HT1080 (cell line): ENCODE results near the gene SSUH2. TPM values are rescaled to one million over a fixed set of nuclear protein-coding genes. Genes with fewer than 3 reads are reported as not detected.
"Not testable (repeated sequence)": the region's sequence is repeated elsewhere in the genome, so short reads cannot be mapped to it uniquely, and the experiment has no call there.

Experiments
- DNase-seq: peaks from one replicate; pipeline ENCODE4 v3.0.0-alpha.2; 2015; ENCODE audit warnings: low read depth
- polyA plus RNA-seq, 2 experiments: library from polyadenylated mRNA; depleted of rRNA; stranded (reverse); fragments of >200 nt; gene quantifications; 2 replicates each; pipeline ENCODE4 v1.2.3, GENCODE V29; 2015
- total RNA-seq: library from RNA; depleted of rRNA; stranded (reverse); fragments of >200 nt; shearing (Covaris generic); gene quantifications from 2 replicates; pipeline ENCODE4 v1.2.3, GENCODE V29; 2014; rRNA removed

The SSUH2 gene, protein sequence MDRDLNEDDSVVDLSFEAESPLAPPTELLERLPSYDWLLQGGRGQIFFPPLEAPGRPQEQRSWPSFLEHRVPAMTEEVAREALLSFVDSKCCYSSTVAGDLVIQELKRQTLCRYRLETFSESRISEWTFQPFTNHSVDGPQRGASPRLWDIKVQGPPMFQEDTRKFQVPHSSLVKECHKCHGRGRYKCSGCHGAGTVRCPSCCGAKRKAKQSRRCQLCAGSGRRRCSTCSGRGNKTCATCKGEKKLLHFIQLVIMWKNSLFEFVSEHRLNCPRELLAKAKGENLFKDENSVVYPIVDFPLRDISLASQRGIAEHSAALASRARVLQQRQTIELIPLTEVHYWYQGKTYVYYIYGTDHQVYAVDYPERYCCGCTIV
- total RNA-seq, result 0.37 TPM in 1 of 2 replicates, not detected in the other
- polyA plus RNA-seq (2015; cell fraction: cytosol; rRNA removed), result 0.06 and 0.17 TPM in 2 replicates
- polyA plus RNA-seq (2015; cell fraction: nucleus; rRNA removed), result 0.28 and 0.49 TPM in 2 replicates

DNA sequence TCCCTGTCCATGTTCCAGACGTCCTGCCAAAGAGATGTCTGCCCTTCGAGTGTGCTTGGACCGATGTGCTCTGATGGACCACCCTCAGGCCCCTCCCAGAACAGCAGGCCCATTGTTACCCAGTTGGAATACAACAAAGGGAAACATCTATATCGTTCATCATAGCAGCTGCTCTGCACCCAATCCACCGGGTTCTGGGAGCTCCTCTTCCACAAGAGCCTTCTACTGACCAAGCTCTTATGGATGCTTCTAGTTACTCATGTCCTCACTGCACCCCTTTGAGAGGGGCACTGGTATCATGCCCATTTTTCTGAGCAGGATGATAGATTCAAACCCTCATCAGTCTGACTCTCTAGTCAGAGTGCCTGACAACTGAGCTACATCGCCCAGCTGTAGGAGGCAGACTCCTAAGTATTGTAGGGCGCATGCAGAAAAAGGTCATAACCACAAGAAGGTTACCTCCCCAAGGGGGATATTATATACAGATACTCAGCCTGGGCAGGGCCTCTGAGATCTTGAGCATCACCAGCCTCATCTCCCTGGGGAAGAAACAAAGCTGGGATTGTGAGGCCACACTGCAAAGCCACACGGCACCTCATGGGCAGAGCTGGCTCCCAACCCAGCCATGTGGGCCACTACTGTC, at the start of gene SSUH2:
TSS of gene SSUH2 (minus strand) at position 51 of the 643 bp plus-strand sequence. CDS start at position 11, 40 bp downstream.
- no peak for DNase-seq

DNA sequence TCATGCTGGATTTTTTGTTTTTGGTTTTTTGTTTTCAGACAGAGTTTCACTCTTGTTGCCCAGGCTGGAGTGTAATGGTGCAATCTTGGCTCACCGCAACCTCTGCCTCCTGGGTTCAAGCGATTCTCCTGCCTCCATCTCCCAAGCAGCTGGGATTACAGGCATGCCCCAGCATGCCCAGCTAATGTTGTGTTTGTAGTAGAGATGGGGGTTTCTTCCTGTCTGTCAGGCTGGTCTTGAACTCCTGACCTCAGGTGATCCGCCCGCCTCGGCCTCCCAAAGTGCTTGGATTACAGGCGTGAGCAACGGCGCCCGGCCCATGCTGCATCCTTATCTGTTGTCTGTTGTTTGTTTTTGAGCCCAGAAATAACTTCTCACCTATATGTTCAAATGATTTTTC, 46.7 kb upstream of the SSUH2 start:
- DNase-seq, result not testable (repeated sequence)

DNA sequence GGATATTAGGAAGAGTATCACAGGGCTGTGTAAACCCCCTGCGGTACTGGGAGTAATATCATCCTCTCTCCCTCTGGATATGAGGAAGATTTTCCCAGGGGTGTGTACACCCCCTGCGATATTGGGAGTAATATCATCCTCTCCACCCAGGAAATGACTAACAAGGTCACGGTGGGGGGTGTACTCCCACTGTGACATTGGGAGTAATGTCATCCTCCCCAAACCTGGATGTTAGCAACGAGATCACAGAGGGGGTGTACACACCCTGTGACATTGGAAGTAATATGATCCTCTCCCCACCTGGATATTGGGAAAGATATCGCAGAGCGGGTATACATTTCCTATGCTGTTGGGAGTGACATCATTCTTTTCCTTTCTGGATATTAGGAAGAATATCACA, 40.4 kb upstream of the SSUH2 start:
- not testable (repeated sequence) for DNase-seq

DNA sequence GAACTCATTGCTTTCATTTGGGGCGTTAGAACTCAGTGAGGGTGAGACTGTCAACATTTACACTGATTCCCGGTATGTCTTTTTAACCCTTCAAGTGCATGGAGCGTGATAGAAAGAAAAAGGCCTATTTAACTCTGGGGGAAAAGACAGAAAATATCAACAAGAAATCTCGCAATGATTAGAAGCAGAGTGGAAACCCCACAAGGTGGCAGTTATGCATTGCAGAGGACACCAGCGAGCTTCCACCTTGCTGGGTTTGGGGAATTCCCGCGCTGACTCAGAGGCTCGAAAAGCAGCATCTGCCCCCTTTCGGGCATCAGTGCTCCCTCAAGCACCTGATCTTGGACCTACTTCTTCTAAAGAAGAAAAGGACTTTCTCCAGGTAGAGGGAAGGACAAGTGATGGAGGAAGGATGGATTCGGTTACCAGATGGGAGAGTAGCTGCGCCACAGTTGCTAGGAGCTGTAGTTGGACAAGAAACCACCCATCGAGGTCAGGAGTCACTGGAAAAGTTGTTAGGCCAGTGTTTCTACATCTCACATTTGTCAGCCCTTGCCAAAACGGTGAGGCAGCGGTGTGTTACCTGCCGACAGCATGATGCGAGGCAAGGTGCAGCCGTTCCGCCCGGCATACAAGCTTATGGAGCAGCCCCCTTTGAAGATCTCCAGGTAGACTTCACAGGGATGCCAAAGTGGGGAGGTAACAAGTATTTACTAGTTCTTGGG, 38.4 kb upstream of the SSUH2 start:
- DNase-seq, result peak; percentile 28

DNA sequence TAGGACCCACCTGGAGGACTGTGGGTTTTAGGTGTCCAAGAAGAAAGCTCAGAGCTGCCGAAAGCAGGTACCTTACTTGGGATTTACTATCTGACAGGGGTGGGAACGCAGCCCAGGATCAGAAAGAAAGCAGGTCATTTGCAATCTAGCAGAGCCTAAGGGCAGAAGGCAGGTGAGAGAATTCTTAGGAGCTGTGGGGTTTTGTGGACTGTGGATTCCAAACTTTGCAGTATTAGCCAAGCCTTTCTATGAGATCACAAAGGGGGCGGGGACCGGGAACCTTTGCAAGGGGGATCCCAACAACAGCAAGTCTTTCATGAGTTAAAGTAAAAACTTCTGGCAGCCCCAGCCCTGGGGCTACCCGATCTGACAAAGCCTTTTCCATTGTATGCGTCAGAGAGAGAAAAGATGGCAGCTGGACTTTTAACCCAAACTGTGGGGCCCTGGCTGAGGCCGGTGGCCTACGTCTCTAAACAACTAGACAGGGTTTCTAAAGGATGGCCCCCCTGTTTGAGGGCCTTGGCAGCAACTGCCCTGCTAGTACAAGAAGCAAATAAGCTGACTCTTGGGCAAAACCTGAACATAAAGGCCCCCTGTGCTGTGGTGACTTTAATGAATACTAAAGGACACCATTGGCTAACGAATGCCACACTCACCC, 37.4 kb upstream of the SSUH2 start:
- DNase-seq, result not testable (repeated sequence)

DNA sequence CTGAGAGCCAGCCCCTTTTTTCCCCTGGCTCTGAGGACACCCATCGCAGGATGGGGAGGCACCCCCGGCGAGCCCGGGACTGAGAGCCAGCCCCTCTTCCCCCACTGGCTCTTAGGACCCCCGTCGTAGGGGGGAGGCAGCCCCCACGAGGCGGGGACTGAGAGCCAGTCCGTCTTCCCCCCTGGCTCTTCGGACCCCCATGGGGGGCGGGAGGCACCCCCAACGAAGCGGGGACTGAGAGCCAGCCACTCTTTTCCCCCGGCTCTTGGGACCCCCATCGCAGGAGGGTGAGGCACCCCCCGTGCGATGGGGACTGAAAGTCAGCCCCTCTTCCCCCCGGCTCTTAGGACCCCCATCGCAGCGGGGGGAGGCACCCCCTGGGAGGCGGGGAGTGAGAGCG, 36.8 kb upstream of the SSUH2 start:
- no peak for DNase-seq

DNA sequence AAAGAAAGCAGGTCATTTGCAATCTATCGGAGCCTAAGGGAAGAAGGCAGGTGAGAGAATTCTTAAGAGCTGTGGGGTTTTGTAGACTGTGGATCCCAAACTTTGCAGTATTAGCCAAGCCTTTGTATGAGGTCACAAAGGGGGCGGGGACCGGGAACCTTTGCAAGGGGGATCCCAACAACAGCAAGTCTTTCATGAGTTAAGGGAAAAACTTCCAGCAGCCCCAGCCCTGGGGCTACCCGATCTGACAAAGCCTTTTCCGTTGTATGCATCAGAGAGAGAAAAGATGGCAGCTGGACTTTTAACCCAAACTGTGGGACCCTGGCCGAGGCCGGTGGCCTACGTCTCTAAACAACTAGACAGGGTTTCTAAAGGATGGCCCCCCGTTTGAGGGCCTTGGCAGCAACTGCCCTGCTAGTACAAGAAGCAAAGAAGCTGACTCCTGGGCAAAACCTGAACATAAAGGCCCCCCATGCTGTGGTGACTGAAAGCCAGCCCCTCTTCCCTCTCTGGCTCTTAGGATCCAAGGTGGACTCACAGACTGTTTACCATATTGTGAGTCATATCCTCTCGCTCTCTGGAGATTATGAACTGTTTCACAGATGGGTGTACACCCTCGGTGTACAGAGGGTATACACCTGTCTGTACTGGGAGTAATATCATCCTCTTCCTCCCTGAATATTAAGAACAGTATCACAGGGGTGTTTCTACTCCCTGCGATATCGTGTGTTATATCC, 35.4 kb upstream of the SSUH2 start:
- peak; percentile 80 for DNase-seq

DNA sequence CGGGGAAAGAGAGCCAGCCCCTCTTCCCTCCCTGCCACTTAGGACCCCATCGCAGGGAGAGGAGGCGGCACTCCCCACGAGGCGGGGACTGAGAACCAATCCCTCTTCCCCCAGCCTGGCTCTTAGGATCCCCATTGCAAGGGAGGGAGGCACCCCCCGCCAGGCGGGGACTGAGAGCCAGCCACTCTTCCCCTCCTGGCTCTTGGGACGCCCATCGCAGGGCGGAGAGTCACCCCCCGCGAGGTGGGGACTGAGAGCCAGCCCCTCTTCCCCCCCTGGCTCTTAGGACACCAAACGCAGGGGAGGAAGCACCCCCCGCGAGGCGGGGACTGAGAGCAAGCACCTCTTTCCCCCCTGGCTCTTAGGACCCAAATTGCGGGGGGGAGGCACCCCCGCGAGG, 34.2 kb upstream of the SSUH2 start:
- DNase-seq, result no peak

DNA sequence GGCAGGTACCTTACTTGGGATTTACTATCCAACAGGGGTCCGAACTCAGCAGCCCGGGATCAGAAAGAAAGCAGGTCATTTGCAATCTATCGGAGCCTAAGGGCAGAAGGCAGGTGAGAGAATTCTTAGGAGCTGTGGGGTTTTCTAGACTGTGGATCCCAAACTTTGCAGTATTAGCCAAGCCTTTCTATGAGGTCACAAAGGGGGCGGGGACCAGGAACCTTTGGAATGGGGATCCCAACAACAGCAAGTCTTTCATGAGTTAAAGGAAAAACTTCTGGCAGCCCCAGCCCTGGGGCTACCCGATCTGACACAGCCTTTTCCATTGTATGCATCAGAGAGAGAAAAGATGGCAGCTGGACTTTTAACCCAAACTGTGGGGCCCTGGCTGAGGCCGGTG, 32.7 kb upstream of the SSUH2 start:
- not testable (repeated sequence) for DNase-seq

DNA sequence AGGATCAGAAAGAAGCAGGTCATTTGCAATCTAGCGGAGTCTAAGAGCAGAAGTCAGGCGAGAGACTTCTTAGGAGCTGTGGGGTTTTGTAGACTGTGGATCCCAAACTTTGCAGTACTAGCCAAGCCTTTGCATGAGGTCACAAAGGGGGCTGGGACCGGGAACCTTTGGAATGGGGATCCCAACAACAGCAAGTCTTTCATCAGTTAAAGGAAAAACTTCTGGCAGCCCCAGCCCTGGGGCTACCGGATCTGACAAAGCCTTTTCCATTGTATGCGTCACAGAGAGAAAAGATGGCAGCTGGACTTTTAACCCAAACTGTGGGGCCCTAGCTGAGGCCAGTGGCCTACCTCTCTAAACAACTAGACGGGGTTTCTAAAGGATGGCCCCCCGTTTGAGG, 31.0 kb upstream of the SSUH2 start:
- not testable (repeated sequence) for DNase-seq

DNA sequence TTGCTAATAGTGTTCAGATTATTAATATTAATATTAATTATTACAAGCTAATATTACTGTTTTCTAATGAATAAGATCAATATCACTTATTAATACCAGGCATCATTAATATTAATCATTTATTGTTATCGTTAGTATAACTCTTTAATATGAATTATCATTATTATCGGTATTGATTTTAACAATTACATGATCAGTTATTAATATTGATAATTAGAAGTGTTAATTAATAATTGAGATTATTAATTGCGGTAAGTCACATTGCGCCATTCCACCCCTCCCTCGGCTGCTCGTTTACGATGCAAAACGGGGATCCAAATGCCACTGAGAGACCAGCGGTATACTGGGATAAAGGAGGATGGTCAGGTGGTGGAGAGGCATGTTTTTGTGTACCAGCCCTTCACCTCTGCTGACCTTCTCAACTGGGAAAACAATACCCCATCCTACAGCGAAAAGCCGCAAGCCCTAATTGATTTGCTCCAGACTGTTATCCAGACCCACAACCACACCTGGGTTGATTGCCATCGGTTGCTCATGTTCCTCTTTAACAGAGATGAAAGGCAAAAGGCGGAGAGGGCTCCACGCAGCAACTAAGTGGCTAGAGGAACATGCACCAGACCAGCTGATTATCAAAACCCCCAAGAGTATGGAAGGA, 28.6 kb upstream of the SSUH2 start:
- DNase-seq, result no peak

DNA sequence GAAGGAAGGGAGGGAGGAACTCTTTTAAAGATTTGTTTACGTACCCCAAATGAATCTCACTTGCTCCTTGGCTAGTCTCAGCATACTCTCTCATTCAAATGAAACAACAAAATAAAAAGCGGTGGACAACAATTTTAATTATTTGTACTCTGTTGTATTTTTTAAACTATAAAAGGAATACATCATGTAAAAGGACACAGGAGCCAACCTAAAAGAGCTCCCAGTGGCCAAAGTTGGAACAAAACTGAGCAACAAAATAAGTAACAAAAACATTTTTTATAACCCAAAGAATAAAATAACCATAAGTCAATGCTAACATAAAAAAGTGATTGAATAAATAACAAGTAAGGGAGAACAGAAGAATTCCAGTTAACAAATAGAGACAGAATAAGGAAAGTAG, 24.4 kb upstream of the SSUH2 start:
- no peak for DNase-seq

DNA sequence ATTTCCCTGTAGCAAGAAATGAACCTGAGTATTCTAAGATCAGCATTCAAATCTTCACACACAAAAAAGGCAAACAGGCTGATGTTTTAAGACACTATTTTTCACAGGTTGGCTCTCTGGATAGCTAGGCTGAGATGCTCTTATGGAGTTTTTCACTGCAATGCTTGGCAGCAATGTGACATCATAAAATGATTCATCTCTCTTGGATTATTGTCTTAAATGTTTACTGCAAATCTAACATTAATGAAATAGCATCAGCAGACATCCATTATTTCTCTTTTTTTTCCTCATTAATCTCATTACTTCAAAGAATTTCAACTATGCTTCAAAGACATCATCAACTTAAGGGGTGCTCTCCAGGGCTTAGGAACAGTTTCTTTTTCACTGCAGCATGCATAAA, 23.6 kb upstream of the SSUH2 start:
- no peak for DNase-seq

DNA sequence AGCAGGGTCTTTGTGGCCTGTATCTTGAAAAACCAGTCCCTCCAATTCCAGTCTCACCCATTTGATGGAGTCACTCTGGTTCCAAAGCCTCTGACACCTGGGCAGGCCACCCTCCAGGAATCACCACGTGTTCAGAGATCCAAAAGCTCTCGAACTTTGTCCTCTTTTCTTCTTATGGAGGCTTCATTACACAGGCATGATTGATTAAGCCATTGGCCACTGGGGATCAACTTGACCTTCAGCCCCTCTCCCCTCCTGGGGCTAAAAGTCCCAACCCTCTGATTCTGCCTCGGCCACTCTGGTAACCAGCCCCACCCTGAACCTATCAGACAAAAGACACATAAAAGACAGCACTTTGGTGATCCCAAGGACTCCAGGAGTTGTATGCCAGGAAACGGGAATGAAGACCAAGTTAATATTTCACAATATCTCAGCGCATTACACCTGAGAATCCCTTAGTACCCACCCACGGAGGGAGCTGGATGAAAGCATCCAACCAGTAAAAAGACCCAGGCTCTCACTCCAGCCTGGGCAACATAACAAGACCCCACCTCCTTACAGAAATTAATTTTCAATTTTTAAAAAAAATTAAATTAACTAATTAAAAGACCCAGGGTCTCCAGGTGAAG, 23.0 kb upstream of the SSUH2 start:
- DNase-seq, result no peak

DNA sequence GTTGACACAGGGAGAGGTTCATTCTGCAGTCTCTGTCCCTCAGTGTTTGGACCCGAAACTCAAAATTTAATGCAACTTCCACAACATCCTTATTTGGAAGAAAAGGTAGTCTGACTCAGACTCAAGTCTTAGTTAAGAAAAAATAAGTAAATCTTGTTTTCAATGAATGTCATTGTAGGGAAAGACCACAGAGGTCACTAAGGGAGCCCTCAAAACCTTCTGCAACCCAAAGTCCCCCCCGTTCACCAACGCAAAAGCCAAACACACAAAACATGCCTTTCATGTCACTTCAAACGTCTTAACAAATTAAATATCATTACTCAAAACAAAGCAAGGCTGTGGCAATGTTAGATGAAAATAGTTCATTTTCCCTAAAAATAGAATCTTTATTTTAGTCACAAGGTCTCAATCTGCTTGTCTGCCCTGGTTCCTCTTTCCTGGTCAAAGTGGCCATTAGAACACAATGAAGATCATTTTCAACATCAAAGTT, 20.9 kb upstream of the SSUH2 start:
- DNase-seq, result peak; percentile 61

DNA sequence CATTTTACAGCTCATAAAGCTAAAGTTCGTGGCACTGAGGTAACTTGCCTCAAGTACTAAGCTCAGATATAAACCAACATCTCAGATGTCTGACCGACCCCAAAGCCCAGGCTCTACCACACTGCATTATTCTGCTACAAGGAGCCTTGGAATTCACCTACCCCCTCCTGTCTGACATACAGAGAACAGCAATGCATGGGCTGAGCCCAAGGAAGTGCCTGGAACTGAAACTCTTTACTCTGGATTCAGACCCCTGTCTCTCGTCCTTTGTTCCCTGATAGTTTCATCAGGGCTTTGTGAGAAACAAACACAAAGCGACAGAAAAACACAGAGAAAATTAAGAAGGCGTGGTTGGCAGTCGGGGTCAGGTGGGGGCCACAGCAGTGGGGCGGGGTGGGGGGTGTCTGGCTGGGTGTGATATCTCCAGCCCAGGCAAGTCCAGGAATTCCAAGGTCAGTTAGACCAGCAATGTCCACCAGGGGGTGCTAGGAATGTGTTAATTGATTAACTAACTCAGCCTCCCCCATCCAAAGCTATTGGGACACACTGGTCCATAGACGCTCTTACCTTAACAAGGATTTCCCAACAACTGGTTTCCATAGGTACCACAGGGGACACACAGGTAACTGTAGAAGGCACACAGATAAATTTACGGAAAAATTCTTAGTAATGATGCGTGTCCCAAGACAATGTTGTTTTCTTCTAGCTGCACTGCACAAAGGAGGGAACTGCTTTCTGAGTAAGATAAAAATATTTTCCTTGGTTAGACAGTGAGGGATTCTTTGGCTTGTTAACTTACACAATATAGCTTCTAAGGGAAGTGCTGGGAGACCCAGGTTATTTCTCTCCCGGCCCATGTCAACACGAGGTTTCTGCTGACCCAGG, 18.8 kb upstream of the SSUH2 start:
- peak; percentile 72 for DNase-seq

DNA sequence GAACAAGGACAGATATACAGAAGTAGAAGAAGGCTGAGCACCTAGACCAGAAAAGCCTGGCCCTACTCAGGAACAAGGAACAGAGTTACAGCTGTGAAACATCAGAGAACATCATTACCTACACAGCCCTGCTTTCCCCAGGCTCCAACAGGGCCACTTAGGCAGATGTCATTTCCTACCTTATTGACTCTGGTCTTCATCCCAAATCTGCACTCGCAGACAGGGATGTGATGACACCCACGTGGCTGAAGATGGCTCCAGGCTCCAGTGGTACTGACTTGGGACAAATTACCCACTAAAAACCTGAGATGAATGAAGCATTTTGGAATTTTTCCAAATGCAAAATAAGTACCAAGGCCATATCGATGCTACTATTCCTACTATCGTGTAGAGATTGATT, 18.0 kb upstream of the SSUH2 start:
- DNase-seq, result no peak
